ENCODE results near the gene LGR6. TPM values are rescaled to one million over a fixed set of nuclear protein-coding genes. Genes with fewer than 3 reads are reported as not detected.

The LGR6 gene
- total RNA-seq, 2 donors from 2014 or later, result 1.3 to 1.6 TPM

- Histone ChIP-seq H3K27me3 (no peaks in the 10 kb centered on the region), H3K9me3 (no peaks in the 10 kb centered on the region), H3K9ac (ENCODE audit: low read depth in 2 of 2, low read length in 2 of 2) (no peak overlapping the region), H3K36me3 (no peaks in the 10 kb centered on the region), H3K4me3 (no peak overlapping the region), H3K27ac (no peak overlapping the region), H3K4me1 (no peaks in the 10 kb centered on the region)
- intact Hi-C loops (cut with DNase I), result no loop called here
- no peak for TF ChIP-seq CTCF (IDR thresholded peaks at IDR 0.05)
- DNase-seq, result no peak
Observed at GRCh38 chr1:202275061-202275770, 81.6 kb downstream of the LGR6 start.

- Histone ChIP-seq H3K4me3 (no peak overlapping the region), H3K9ac (ENCODE audit: low read depth in 2 of 2, low read length in 2 of 2) (no peak overlapping the region), H3K36me3 (no peaks in the 10 kb centered on the region), H3K27me3 (no peaks in the 10 kb centered on the region), H3K4me1 (no peaks in the 10 kb centered on the region), H3K27ac (no peak overlapping the region), H3K9me3 (no peaks in the 10 kb centered on the region)
- DNase-seq, result no peak
- intact Hi-C loops (cut with DNase I), result no loop called here
- no peak for TF ChIP-seq CTCF (IDR thresholded peaks at IDR 0.05)
Observed at GRCh38 chr1:202276081-202276715, 82.6 kb downstream of the LGR6 start.

- TF ChIP-seq CTCF (IDR thresholded peaks at IDR 0.05), result no peak
- Histone ChIP-seq H3K27ac (no peak overlapping the region), H3K4me3 (no peak overlapping the region), H3K27me3 (no peaks in the 10 kb centered on the region), H3K9me3 (no peaks in the 10 kb centered on the region), H3K9ac (ENCODE audit: low read depth in 2 of 2, low read length in 2 of 2) (no peak overlapping the region), H3K4me1 (no peaks in the 10 kb centered on the region), H3K36me3 (no peaks in the 10 kb centered on the region)
- intact Hi-C loops (cut with DNase I), result no loop called here
- no peak for DNase-seq
Observed at GRCh38 chr1:202276920-202277319, 83.3 kb downstream of the LGR6 start.

GRCh38 chr1:202278751-202279150, 85.2 kb downstream of the LGR6 start:
- Histone ChIP-seq H3K4me1 (no peaks in the 10 kb centered on the region), H3K36me3 (no peaks in the 10 kb centered on the region), H3K27me3 (no peaks in the 10 kb centered on the region), H3K9me3 (no peaks in the 10 kb centered on the region), H3K4me3 (no peak overlapping the region), H3K9ac (ENCODE audit: low read depth in 2 of 2, low read length in 2 of 2) (no peak overlapping the region), H3K27ac (no peak overlapping the region)
- DNase-seq, result no peak
- intact Hi-C loops (cut with DNase I), result no loop called here
- no peak for TF ChIP-seq CTCF (IDR thresholded peaks at IDR 0.05)

- Histone ChIP-seq H3K27me3 (no peaks in the 10 kb centered on the region), H3K9ac (ENCODE audit: low read depth in 2 of 2, low read length in 2 of 2) (no peak overlapping the region), H3K36me3 (no peaks in the 10 kb centered on the region), H3K9me3 (no peaks in the 10 kb centered on the region), H3K4me3 (no peak overlapping the region), H3K4me1 (no peaks in the 10 kb centered on the region), H3K27ac (no peak overlapping the region)
- no peak for TF ChIP-seq CTCF (IDR thresholded peaks at IDR 0.05)
- DNase-seq, result no peak
- intact Hi-C loops (cut with DNase I), result no loop called here
Observed at GRCh38 chr1:202279806-202280205, 86.2 kb downstream of the LGR6 start.
